Stomach (tissue), 9 donors: Measurements from ENCODE around the gene CBX8. TPM values are rescaled to one million over a fixed set of nuclear protein-coding genes. Genes with fewer than 3 reads are reported as not detected.

Experiments used
- DNase-seq, 2 donors: peaks; one replicate each; pipeline versions ENCODE4 v3.0.0 to v3.0.0-alpha.2; 2013 to 2019
- H3K27ac ChIP-seq, 5 donors: fragments of 200-600 bp in 4 of 5; sonication (generic) in 4 of 5; one replicate each; pipeline ENCODE4 v1.5.1; 2013 to 2019; ENCODE audit warnings: mild to moderate bottlenecking in 1 of 5, moderate library complexity in 1 of 5
- H3K27me3 ChIP-seq, 3 donors: fragments of 200-600 bp; sonication (generic); one replicate each; pipeline ENCODE4 v1.5.1; 2017 to 2019; ENCODE audit warnings: mixed run types in 1 of 3
- H3K36me3 ChIP-seq, 4 donors: fragments of 200-600 bp; sonication (generic); 1 replicate in 3 of 4; 2 replicates in 1 of 4; pipeline ENCODE4 v1.5.1; 2016 to 2019
- H3K4me1 ChIP-seq, 4 donors: fragments of 200-600 bp; sonication (generic); one replicate each; pipeline ENCODE4 v1.5.1; 2016 to 2019
- H3K4me3 ChIP-seq, 4 donors: fragments of 200-600 bp; sonication (generic) in 3 of 4; one replicate each; pipeline ENCODE4 v1.5.1; 2016 to 2019; ENCODE audit warnings: mild to moderate bottlenecking in 1 of 4
- H3K9me3 ChIP-seq, 4 donors: fragments of 200-600 bp; sonication (generic); one replicate each; pipeline ENCODE4 v1.5.1; 2016 to 2019
- EP300 ChIP-seq: sonication (generic); formaldehyde crosslinking; IDR thresholded peaks from one replicate; pipeline ENCODE4 v1.6.1; 2017; ENCODE audit warnings: antibody characterized with exemption
- POLR2A ChIP-seq, 4 donors: fragments of 450-650 bp; IDR thresholded peaks; one replicate each; pipeline ENCODE4 v1.6.1; 2016; ENCODE audit warnings: antibody characterized with exemption in 4 of 4, control low read depth in 2 of 4, mild to moderate bottlenecking in 1 of 4, moderate library complexity in 1 of 4
- POLR2AphosphoS5 ChIP-seq, 3 donors: sonication (generic); formaldehyde crosslinking; IDR thresholded peaks; one replicate each; pipeline ENCODE4 v1.6.1; 2016; ENCODE audit warnings: antibody characterized with exemption in 3 of 3
- WGBS, 5 donors: extraction: QIAGEN DNeasy Blood & Tissue Kit in 3 of 5; methylation state at CpG; one replicate each; pipeline versions ENCODE4 v1.1.5 to v1.1.7; 2013 to 2018; 5-methylcytosine and 5-hydroxymethylcytosine counted together
- intact Hi-C: fragments of 100-400 bp; cut with DNase I; formaldehyde crosslinking; loops from one replicate; pipeline ENCODE4 v1.15.1; 2023; ENCODE audit warnings: low total_unique reads
- polyA plus RNA-seq, 3 donors: library from polyadenylated mRNA; stranded (reverse); fragments of 200-250 nt; gene quantifications; one replicate each; pipeline ENCODE4 v1.2.3, GENCODE V29; 2013
- total RNA-seq, 5 donors: library from RNA; depleted of rRNA; stranded (reverse); fragments of >200 nt; gene quantifications; one replicate each; pipeline versions ENCODE4 v1.1.0 to v1.2.3, GENCODE V29; 2014 to 2016
- TF ChIP-seq, protein P1 (sequence below), 7 experiments: fragments of 450-650 bp in 4 of 7; fragments of 200-600 bp in 3 of 7; sonication (generic) in 3 of 7; IDR thresholded peaks; one replicate each; pipeline ENCODE4 v1.5.1; 2016 to 2019; ENCODE audit warnings: antibody characterized with exemption in 7 of 7, control low read depth in 2 of 7, mild to moderate bottlenecking in 1 of 7
- donor health status: healthy with polysubstance abuse.
- donor health status: Bipolar disorder and iron deficiency.
- donor health status: healthy.

CBX8 gene
- total and polyA plus RNA-seq, 8 donors = 0.76 to 140 (median 3.1) TPM; not detected in 2

DNA sequence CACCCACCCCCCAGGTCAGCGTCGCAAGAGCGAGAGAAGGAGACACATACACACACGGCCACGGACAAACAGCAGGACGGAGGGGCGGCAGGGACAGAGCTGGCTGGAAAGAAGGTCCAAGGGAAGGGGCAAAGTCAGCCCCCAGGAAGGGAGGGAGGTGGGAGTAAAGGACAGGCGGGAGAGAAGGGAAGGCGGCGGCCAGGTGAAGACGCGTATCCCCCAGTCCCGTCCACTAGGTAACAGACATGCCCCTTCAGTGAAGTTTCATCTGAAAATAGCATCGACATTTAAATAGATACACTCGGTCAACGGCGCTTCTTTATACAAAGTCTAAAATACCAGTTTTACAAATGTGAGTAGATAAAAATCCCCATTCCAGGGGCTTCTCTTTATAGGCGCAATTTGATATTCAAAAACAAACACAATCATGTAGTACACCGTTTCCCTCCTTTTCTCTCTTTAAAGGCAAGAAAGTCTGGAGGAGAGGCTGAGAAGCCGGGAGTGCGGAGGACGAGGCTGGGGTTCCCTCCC, 4.5 kb downstream of the CBX8 start:
- H3K27ac ChIP-seq = peak overlapping the region in 1 of 5 donors; percentile 71
- H3K36me3 ChIP-seq = peaks cover 0 to 9% (median 6%) of the 10 kb centered on the region in 4 donors
- peaks cover 34 to 81% (median 51%) of the 10 kb centered on the region in 3 donors for H3K27me3 ChIP-seq
- H3K4me3 ChIP-seq = peak overlapping the region in 3 of 4 donors; percentile 20 to 27 (median 22)
- DNase-seq = no peak
- H3K9me3 ChIP-seq = no peaks in the 10 kb centered on the region
- WGBS, 5 donors = 17 to 25% (median 22%) methylated on average over 22 of the region's 22 CpGs
- peaks cover 31 to 62% (median 49%) of the 10 kb centered on the region in 4 donors for H3K4me1 ChIP-seq
- intact Hi-C loops = no loop called here
- TF ChIP-seq POLR2AphosphoS5 (IDR thresholded peaks at IDR 0.05) = no peak
- TF ChIP-seq EP300 = no peak
- TF ChIP-seq, protein P1, sequence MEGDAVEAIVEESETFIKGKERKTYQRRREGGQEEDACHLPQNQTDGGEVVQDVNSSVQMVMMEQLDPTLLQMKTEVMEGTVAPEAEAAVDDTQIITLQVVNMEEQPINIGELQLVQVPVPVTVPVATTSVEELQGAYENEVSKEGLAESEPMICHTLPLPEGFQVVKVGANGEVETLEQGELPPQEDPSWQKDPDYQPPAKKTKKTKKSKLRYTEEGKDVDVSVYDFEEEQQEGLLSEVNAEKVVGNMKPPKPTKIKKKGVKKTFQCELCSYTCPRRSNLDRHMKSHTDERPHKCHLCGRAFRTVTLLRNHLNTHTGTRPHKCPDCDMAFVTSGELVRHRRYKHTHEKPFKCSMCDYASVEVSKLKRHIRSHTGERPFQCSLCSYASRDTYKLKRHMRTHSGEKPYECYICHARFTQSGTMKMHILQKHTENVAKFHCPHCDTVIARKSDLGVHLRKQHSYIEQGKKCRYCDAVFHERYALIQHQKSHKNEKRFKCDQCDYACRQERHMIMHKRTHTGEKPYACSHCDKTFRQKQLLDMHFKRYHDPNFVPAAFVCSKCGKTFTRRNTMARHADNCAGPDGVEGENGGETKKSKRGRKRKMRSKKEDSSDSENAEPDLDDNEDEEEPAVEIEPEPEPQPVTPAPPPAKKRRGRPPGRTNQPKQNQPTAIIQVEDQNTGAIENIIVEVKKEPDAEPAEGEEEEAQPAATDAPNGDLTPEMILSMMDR (IDR thresholded peaks at IDR 0.05) = no peak
- no peak for TF ChIP-seq POLR2A (IDR thresholded peaks at IDR 0.05)

DNA sequence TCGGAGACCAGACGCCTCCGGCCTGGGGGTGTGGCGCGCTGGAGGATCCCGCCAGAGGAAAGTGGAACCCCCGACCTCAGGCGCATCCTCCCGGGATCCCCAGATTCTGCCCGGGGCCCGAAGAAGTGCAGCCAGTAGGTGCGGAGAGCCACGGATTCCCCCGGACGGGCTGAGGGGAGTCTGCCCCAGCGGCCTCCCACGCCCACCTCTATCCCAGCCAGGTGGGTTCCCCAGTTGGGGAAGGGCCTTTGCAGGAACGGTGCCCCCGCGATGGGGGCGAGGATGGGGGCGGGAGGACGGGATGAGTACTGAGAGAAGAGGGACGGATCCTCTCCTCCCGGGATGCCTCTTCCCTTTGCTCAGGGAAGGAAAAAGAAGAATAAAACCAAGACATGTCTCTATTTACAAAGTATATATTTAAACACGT, 5.1 kb downstream of the CBX8 start:
- DNase-seq = no peak
- Histone ChIP-seq H3K4me3 (peak overlapping the region in 1 of 4 donors; percentile 10), H3K9me3 (no peaks in the 10 kb centered on the region), H3K27me3 (peaks cover 34 to 87% (median 50%) of the 10 kb centered on the region in 3 donors), H3K27ac (no peak overlapping the region), H3K4me1 (peaks cover 31 to 61% (median 47%) of the 10 kb centered on the region in 4 donors), H3K36me3 (peaks cover 0 to 9% (median 6%) of the 10 kb centered on the region in 4 donors)
- 6 to 14% (median 7%) methylated on average over 10 to 26 of the region's 26 CpGs for whole genome bisulfite sequencing, 5 donors
- TF ChIP-seq, protein P1 (IDR thresholded peaks at IDR 0.05) = no peak
- no peak for TF ChIP-seq POLR2A (IDR thresholded peaks at IDR 0.05)
- intact Hi-C loops = no loop called here

DNA sequence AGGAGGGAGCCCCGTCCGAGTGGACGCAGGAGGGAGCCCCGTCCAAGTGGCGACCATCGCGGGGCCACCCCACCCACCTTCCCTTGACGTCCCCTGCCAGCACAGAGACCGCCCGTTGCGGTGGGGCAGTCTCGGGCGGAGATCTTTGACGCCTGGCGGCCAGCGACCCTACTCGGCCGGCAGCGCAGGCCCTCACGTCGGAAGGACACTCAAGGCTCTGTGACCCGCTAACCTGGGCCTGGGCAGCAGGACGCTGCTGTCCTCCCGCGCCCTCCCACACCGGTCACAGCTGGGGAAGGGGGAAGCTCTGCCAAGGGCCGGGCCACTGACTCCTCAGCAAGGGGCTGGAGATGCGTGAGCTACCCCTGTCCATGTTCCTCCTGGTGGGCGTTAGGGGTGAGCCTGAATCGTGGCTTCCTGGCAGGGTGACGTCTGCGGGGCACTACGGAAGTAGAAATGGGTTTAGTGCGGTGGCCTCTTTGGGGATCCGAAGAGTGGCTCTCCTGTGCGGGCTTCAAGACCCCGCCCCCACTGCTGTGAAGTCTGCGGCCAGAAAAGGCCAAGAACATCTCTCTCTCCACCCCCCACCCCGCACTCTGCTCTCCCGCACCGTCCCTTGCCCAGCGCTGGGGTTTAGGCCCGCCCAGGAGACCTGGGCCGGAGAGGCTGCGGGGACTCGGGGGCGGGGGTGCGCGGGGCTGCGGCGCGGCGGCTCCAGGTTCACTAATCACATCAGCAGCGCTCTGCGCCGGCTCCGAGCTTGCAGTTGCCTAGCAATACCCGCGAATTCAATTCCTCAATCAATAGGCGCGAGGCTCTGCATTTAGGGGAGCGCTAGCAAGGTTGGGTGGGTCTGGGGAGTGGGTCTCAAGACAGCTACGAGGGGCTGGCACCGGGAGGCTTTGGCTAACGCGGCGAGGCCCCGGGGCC, 5.8 kb downstream of the CBX8 start:
- H3K4me3 ChIP-seq = peak overlapping the region in 1 of 4 donors; percentile 10
- peaks cover 34 to 93% (median 51%) of the 10 kb centered on the region in 3 donors for H3K27me3 ChIP-seq
- peak in 1 of 2 donors; percentile 73 for DNase-seq
- 5 to 10% (median 7%) methylated on average over 42 to 68 of the region's 68 CpGs for WGBS, 5 donors
- H3K9me3 ChIP-seq = no peaks in the 10 kb centered on the region
- H3K36me3 ChIP-seq = peaks cover 0 to 9% (median 6%) of the 10 kb centered on the region in 4 donors
- H3K27ac ChIP-seq = no peak overlapping the region
- intact Hi-C loops = no loop called here
- H3K4me1 ChIP-seq = peaks cover 28 to 54% (median 42%) of the 10 kb centered on the region in 4 donors
- TF ChIP-seq POLR2A (IDR thresholded peaks at IDR 0.05) (no peak), EP300 (no peak)

DNA sequence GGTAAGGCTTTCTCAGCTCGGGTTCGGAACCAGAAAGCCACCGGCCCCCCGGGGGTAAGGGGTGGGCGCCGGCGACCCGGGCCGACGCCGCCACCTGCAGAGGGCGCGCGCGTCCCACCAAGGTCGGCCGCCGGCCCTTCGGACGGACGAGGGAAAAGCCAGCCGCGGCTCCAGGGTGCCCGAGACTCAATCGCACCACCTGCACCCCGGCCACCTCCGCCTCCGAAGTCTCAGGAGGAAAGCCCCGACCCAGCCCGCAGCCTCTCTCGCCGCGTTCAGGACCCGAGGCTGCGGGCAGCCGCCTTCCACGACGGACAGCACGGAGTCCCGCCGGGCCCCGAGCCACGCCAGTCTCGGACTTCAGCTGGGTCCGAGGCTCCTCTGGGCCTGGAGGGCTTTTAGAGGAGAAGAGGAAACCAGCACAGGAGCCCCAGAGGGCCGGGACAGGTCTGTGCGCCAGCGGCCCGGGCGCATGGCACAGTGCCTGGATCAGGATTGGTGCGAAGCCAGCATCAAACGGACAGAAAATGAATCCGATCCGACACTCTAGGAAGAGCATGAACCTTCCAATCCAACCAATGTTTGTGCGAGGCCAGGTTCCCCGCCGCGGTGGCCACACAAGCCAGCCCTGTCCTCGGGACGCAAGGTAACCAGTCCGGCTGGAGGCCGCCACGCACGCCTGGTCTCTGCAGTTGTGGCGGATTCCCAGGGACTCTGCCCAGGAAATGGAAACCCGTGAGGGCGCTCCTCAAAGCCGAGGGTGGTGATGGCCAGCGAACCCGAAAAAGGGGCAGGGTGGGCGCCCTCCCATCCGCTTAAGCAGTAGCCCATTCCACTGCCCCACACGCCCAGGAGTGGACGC, 6.7 kb downstream of the CBX8 start:
- peaks cover 25 to 49% (median 39%) of the 10 kb centered on the region in 4 donors for H3K4me1 ChIP-seq
- intact Hi-C loops = no loop called here
- WGBS, 5 donors = 6 to 10% (median 8%) methylated on average over 37 to 74 of the region's 74 CpGs
- TF ChIP-seq, protein P1 (IDR thresholded peaks at IDR 0.05) = peak in 5 of 7 experiments; percentile 28 to 79 (median 59)
- TF ChIP-seq POLR2AphosphoS5 (IDR thresholded peaks at IDR 0.05) = no peak
- TF ChIP-seq POLR2A (IDR thresholded peaks at IDR 0.05) = no peak
- no peak for TF ChIP-seq EP300
- DNase-seq = peak in 1 of 2 donors; percentile 82
- H3K4me3 ChIP-seq = peak overlapping the region in 2 of 4 donors; percentile 0 to 33
- peaks cover 0 to 7% (median 5%) of the 10 kb centered on the region in 4 donors for H3K36me3 ChIP-seq
- no peaks in the 10 kb centered on the region for H3K9me3 ChIP-seq
- H3K27ac ChIP-seq = no peak overlapping the region
- peaks cover 34 to 100% (median 60%) of the 10 kb centered on the region in 3 donors for H3K27me3 ChIP-seq
